Erythroblast (primary cell): ENCODE measurements around the gene VSTM1.

Experiments used
- GATA1 ChIP-seq: IDR thresholded peaks from 2 replicates; pipeline ENCODE4 v1.6.1; 2011; ENCODE audit warnings: low read depth, mild to moderate bottlenecking, control low read depth, low read length, moderate library complexity
- POLR2A ChIP-seq: IDR thresholded peaks from 2 replicates; pipeline ENCODE4 v1.6.1; 2011; ENCODE audit warnings: mild to moderate bottlenecking, low read length

GRCh38 chr19:53998223-53998622 lies 65.5 kb downstream of the VSTM1 start:
- TF ChIP-seq POLR2A (no peak), GATA1 (no peak)
